ENCODE measurements around the gene DNAJC13.
"Not testable (repeated sequence)": the region's sequence is repeated elsewhere in the genome, so short reads cannot be mapped to it uniquely, and the experiment has no call there.

DNAJC13 gene

DNA sequence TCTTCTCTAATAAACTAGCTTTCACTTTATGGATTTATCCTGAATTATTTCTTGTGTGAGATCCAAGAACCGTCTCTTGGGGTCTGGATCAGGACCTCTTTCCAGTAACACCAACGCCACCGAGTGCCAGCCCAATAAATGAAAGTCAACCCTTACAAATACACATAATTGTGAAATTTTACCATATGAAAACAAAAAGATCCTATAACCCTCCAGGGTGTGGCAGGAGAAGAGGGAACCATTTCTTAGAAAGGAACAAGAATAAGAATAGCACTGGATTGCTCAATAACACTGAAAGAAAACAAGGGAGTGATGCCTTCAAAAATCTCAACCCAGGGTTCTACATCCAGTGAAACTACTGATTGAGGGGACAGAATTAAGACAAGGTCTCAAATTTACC, 128.2 kb downstream of the DNAJC13 start:
- no peak for DNase-seq (ENCODE audit: low read depth in 2 of 2)

GRCh38 chr3:132549169-132549568, 131.9 kb downstream of the DNAJC13 start:
- DNase-seq (ENCODE audit: low read depth in 2 of 2) = no peak

DNA sequence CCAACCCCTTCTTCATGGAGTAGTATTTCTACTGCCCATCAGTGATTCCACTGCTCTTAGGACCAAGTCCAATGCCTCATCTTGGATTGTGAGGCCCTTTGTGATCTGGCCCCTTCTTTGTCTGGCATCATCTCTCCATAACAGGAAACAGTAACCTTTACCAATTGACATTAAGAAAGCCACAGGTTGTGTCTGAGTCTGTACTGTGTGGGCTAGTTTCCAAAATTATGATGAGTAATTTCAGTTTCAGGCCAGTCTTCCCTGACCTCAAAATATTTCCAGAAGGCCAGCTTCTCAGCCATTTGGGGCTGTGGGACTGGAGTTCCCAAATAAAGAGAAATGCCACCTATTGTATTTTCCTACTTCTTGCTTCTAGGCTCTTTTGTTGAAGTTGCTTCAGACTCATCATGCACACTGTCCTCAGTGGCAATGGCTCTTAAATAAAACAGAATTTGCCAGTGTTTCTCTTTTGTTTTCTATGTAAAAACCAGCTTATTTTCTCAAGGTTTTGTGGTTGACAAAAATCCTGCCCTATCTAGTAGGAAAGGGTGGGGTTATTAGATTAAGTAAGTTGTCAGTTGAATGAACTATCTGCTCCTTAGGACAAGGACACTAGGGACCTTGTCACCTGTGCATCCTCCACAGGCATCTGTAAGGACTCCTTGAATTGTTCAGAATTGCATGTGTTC, 132.7 kb downstream of the DNAJC13 start:
- no peak for DNase-seq (ENCODE audit: low read depth in 2 of 2)

DNA sequence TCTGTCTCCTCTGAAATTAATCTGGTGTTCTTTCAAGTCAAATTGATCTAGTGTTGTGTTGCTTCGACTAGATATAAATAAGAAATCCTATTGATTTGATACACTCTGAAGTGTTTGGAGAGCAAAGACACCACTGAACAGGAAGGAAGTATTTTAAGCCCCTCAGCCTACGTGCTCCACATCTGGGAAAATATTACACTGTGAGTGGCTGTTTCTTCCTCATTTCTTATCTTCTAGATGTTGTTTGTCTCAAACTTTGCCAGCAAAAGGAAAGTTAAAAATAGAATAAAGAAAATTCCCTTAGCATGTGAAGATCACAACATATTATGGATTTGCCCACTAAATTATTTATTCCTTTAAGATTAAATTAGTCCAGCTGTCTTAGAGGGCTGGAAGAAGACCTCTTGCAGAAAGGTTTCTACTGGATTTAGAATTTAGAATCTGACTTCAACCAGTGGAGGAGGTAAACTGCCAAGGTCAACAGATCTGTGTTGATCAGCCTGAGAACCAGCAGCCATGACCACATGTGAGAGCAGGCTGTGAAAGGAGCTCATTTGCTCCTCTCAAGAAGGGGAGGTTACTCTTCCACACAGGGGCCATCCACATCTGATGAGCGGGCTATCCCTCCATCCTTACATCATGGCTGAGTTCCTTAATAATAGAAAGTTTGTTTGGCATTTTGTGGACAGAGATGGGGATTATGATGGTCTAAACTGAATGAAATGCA, 133.4 kb downstream of the DNAJC13 start:
- no peak for DNase-seq (ENCODE audit: low read depth in 2 of 2)

DNA sequence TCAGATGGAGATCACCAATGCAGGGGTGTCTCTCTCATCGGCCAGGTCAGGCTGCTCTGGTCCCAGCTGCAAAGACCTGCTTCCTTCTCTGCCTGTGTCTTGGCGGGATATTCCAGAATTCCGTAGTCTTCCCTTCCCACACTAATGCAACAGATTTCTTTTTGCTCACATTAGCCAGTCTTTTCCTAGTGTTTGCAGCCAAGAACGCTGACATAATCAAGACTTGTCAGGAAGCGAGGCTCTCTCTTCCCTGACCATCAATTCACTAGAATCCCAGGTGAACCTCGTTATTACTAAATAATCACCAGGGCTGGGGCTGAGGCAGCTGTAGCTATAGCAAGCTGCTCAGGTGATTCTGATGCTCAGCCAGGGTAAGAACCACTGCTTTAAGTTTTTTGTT, 136.5 kb downstream of the DNAJC13 start:
- no peak for DNase-seq (ENCODE audit: low read depth in 2 of 2)

DNA sequence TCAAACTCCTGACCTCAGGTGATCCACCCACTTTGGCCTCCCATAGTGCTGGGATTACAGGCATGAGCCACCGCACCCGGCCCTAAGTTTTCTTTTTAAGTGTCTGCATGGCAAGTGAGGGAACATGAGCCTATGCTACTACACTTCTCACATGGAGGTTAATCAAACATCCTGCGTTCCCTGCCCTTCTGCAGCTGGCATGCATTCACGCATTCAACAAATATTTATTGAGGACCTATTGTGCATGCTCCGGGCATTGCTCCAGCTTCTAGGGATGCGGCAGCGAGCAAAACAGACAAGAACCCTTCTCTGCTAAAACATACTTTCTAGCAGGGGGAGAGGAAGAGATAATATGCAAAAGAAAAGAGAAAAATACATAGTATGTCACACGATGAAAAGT, 137.1 kb downstream of the DNAJC13 start:
- no peak for DNase-seq (ENCODE audit: low read depth in 2 of 2)

- no peak for DNase-seq (ENCODE audit: low read depth in 2 of 2)
Observed at GRCh38 chr3:132555306-132556035, 138.2 kb downstream of the DNAJC13 start.

GRCh38 chr3:132556036-132556386, 138.7 kb downstream of the DNAJC13 start:
- not testable (repeated sequence) for DNase-seq (ENCODE audit: low read depth in 2 of 2)

GRCh38 chr3:132556508-132557159, 139.3 kb downstream of the DNAJC13 start:
- DNase-seq (ENCODE audit: low read depth in 2 of 2) = no peak

DNA sequence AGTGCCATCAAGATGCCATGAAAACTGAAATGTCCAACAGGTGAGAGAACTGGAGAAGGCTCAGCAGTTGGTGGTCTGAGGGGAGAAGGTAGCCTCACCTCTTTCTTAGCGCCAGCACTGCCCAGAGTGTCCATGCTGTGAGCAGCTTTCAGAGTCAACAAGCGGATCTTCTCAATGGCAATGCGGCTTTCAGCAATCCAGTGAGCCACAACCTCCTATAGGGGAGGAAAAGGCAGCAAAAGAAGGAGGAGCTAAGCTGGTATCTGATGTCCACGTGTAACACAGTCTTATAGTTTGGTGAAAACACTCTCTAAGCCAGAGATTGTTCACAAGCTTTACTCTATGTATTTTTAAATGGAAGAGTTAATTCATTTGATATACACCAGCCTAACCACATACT, 143.7 kb downstream of the DNAJC13 start:
- no peak for DNase-seq (ENCODE audit: low read depth in 2 of 2)

DNA sequence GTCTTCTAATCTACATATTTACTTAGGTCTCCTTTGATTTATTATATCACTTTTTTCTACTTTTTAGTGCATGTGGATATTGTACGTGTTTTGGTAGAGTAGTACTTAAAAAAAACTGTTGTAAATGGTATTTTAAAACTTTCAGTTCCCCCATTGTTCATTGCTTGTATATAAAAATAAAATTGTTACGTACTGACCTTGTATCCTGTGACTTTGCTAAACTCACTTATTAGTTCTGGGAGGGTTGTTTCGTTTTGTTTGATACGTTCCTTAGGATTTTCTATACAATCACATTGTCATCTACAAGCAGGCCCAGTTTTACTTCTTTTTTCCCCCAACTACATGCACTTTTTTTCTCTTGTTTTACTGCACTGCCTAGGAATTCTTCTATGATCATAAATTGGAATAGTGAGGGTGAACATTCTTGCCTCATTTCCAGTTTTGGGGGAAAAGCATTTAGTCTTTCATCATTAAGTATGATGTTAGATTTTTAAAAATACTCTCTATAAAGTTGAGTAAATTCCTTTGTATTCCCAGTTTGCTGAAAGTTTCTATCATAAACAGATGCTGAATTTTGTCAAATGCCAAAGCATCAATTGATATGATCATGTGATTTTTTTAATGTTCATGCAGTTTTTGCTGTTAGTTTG, 146.2 kb downstream of the DNAJC13 start:
- DNase-seq (ENCODE audit: low read depth in 2 of 2) = no peak

GRCh38 chr3:132564070-132564465, 146.8 kb downstream of the DNAJC13 start:
- no peak for DNase-seq (ENCODE audit: low read depth in 2 of 2)

- DNase-seq (ENCODE audit: low read depth in 2 of 2) = no peak
Observed at GRCh38 chr3:132568422-132568821, 151.1 kb downstream of the DNAJC13 start.

- no peak for DNase-seq (ENCODE audit: low read depth in 2 of 2)
Observed at GRCh38 chr3:132569153-132569552, 151.9 kb downstream of the DNAJC13 start.

DNA sequence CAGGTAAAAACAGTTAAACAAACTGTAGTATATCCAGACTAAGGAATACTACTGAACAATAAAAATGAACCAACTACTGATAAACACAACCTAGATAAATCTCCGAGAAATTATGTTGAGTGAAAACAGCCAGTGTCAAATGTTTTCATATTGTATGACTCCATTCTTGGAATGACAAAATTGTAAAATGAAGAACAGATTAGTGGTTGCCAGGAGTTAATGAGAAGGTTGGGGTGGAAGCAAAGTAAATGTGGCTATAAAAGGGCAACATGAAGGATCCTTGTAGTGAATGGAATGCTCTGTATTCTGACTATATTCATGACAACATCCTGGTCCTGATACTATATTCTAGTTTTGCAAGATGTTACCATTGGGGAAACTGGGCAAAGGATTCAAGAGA, 152.3 kb downstream of the DNAJC13 start:
- no peak for DNase-seq (ENCODE audit: low read depth in 2 of 2)

GRCh38 chr3:132570016-132570415, 152.7 kb downstream of the DNAJC13 start:
- DNase-seq (ENCODE audit: low read depth in 2 of 2) = no peak

- no peak for DNase-seq (ENCODE audit: low read depth in 2 of 2)
Observed at GRCh38 chr3:132573797-132574211, 156.5 kb downstream of the DNAJC13 start.

DNA sequence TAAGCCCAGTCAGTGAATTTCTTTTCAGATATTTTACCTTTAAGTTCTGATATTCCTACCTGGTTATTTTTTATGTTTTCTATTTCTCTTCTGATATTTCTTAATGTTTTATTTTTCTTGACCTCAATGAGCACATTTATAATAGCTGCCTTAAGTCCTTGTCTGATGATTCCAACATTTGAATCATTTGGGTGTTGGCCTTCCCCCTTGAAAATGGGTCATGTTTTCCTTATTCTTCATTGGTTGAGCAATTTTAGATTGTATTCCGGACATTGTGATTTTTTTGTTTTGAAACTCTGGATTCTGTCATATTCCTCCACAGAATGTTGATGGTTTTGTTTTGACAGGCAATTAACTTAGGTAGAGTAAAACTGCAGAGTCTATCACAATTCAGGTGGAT, 170.1 kb downstream of the DNAJC13 start:
- DNase-seq (ENCODE audit: low read depth in 2 of 2) = no peak
